CD4-positive, alpha-beta T cell treated with Interleukin-15 for 4 hours (primary cell): Measurements from ENCODE around the gene PTPRN2.
"Not testable (repeated sequence)": the region's sequence is repeated elsewhere in the genome, so short reads cannot be mapped to it uniquely, and the experiment has no call there.

Experiments
- DNase-seq: peaks from one replicate; pipeline ENCODE4 v3.0.0-alpha.2; 2020; ENCODE audit warnings: low spot score

The PTPRN2 gene

DNA sequence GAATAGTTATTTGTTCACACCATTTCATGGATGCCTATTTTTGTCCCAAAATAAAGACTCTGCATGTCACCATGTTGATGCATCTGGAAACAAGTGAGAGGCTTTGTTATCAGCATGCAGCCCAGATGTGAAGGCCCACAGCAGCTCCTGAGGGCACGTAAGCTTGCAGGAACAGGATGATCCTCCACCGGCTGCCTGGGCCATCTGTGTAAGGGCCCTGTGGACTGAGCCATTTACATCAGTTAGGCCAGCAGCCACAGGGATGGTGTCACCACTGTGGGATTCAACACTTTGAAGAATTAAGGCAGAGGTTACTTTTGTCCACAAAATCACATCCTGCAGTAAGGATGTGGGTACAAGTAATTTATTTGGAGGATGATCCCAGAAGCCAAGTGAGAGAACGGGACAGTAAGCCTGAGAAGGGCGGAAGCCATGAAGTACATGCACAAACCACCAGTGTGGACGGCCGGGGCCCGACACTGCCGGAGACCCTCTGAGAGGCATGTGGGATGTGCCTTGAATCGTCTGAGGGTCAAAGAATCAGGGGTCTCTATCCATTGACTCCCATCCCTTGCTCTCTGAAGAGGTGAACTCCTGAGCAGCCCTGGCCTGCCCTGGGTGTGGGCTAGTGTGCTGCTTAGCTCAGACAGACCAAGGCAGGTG is 641.1 kb downstream of the PTPRN2 start:
- no peak for DNase-seq

DNA sequence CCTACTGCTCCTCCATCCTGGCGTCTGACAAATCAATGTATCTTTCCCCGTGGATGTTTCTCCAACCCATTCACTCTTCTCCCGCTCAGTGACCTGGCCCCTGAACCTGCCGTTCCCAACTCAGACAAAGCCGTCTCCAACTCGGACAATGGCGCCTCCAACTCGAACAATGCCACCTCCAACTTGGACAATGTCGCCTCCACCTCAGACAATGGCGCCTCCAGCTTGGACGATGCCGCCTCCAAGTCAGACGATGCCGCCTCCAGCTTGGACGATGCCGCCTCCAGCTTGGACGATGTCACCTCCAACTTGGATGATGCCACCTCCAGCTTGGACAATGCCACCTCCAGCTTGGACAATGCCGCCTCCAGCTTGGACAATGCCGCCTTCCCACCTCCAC is 642.2 kb downstream of the PTPRN2 start:
- no peak for DNase-seq

DNA sequence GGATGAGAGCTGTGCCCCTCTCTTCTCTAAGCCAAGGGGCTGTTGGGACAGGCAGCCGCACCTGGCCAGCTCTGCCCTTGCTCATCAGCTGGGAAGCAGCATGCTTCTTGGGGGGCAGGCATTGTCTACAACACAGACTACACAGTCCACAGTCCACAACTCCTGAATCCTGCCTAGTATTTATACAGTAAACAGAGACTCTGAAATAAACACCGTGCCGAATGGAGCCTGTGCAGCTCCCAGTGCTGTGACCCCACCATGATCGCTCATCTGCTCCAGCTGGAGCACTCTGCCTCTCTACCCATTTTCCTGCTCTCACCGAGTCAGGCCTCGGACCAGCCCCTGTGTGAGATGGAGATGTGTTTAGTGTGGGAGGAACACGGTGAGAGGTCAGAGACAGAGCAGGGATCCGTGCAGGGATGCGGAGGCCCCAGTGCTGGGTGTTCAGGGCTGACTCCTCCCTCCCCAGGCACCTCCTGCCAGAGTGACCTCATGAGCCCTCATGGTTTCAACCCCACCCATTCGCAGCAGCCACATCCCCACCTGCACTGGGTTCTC is 642.8 kb downstream of the PTPRN2 start:
- DNase-seq = no peak

- no peak for DNase-seq
Measured at GRCh38 chr7:157944051-157944450, 643.6 kb downstream of the PTPRN2 start.

DNA sequence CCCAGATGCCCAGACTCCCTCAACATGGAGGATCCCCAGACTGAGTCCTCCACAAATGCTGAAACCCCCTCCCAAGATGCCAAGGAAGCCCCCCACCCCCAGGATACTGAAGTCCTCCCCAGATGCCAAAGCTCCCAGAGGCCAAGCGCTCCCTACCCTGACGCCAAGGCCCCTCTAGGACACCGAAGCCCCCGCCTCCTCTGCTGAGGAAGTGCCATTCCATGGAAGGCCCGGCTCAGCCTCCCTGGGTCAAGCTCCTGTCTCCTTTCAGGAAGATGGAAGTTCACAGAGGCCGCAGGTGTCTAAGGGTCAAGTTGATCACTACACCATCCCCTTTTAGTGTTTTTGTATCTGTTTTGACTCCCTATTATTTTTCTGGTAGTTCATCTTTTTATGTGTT is 644.1 kb downstream of the PTPRN2 start:
- no peak for DNase-seq

DNA sequence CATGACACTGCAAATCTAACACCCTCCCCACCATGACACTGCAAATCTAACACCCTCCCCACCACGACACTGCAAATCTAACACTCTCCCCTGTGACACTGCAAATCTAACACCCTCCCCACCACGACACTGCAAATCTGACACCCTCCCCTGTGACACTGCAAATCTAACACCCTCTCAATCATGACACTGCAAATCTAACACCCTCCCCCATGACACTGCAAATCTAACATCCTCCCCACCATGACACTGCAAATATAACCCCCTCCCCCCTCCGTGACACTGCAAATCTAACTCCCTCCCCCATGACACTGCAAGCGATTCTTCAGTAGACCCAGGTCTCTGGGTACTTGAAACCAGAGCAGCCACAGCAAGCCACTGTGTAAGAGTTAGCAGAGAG is 646.4 kb downstream of the PTPRN2 start:
- no peak for DNase-seq

DNA sequence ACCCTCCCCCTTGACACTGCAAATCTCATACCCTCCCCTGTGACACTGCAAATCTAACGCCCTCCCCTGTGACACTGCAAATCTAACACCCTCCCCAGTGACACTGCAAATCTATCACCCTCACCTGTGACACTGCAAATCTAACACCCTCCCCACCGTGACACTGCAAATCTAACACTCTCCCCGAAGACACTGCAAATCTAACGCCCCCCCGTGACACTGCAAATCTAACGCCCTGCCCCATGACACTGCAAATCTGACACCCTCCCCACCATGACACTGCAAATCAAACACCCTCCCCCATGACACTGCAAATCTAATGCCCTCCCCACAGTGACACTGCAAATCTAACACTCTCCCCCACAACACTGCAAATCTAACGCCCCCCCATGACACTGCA is 647.1 kb downstream of the PTPRN2 start:
- DNase-seq = no peak

DNA sequence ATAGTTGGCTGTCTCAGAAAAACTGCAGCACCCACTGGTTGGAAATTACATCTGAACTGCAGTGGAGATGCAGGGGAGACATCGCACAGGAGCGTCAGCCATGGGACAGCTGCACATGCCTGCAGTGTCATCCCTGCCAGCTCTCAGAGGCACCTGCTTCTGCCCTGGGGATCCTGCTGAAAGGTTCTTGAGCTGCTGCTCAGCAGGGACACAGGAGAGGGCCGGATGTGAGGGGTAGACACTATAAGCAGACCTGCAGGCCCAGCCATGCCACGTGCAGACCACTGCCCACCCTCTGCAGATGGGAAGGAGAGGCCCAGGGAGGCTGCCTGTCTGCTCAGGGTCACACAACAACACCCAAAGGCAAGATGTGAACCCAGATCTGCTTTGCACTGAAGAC is 649.4 kb downstream of the PTPRN2 start:
- no peak for DNase-seq

- DNase-seq = no peak
Measured at GRCh38 chr7:157937406-157937805, 650.2 kb downstream of the PTPRN2 start.

- DNase-seq = no peak
Measured at GRCh38 chr7:157936976-157937375, 650.6 kb downstream of the PTPRN2 start.

GRCh38 chr7:157935721-157936120 is 651.9 kb downstream of the PTPRN2 start:
- not testable (repeated sequence) for DNase-seq

DNA sequence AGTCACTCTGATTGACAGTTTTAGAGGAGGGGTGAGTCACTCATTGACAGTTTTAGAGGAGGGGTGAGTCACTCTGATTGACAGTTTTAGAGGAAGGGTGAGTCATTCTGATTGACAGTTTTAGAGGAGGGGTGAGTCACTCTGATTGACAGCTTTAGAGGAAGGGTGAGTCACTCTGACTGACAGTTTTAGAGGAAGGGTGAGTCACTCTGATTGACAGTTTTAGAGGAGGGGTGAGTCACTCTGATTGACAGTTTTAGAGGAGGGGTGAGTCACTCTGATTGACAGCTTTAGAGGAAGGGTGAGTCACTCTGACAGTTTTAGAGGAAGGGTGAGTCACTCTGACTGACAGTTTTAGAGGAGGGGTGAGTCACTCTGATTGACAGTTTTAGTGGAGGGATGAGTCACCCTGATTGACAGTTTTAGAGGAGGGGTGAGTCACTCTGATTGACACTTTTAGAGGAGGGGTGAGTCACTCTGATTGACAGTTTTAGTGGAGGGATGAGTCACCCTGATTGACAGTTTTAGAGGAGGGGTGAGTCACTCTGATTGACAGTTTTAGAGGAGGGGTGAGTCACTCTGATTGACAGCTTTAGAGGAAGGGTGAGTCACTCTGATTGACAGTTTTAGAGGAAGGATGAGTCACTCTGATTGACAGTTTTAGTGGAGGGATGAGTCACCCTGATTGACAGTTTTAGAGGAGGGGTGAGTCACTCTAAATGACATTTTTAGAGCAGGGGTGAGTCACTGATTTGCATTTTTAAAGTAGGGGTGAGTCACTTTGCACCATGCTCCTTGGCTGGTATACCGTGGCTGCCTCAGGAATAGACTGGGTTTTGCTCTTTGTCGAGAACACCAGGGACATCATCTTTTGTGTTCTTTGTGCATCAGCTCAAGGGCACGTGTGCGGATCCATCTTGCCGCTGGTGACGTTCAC is 654.1 kb downstream of the PTPRN2 start:
- not testable (repeated sequence) for DNase-seq

GRCh38 chr7:157932498-157933218 is 655.0 kb downstream of the PTPRN2 start:
- DNase-seq = no peak

- DNase-seq = no peak
Measured at GRCh38 chr7:157930926-157931466, 656.6 kb downstream of the PTPRN2 start.

GRCh38 chr7:157930441-157930840 is 657.2 kb downstream of the PTPRN2 start:
- DNase-seq = no peak

- no peak for DNase-seq
Measured at GRCh38 chr7:157929671-157930070, 658.0 kb downstream of the PTPRN2 start.

DNA sequence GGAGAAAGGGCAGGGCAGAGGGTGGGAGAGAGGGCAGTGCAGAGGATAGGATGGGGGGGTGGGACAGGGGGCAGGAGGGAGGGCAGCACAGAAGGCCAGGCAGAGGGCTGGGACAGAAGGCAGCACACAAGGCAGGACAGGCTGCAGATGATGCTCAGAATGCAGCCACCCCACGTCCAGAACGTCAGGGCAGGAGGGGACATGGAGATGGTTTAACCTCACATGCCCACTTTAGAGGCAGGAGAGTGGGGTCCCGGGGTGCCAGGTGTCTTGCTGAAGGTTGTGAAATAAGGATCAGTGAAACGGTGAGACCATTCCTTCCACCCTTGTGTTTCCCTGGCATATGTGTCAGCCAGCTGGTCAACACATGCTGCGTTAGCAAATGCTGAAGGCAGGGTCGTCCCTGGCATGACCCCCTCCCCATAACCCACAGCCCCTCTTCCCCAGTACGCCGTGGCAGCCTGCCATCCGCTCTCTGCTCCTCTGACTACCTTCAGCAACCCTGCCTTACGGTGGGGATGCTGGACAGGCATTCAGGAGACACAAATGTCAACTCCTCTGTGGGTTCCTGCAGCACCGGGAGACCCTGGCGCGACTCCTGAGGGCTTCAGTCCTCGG is 658.7 kb downstream of the PTPRN2 start:
- no peak for DNase-seq

DNA sequence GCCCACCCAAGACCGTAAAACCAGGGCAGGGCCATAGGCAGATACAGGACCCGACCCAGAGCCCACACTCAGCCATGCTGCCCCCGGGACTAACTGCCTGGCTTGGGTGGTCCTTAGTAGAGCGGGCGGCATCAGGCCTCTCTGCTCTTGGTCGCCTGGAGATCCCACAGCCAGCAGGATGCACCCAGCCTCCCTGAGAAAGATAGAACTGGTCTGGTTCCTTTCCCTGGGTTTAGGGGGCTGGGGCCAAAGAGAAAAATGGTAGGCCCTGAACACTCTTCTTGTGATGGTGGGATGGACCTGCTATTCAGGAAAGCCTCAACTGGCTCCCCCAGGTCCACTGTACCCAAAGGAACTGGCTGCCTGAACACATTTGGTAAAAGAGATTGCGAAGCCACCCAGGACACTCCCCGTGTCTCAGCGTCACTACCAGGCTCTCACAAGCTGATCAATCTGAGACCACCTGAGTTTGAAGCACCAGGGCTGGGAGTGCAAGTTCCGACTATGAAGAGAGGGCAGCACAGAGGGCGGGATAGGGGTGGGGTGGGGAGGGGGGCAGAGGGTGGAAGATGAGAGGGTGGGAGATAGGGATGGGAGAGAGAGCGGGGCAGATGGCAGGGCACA is 659.3 kb downstream of the PTPRN2 start:
- no peak for DNase-seq

GRCh38 chr7:157927313-157927925 is 660.2 kb downstream of the PTPRN2 start:
- DNase-seq = no peak

- no peak for DNase-seq
Measured at GRCh38 chr7:157926521-157927150, 661.0 kb downstream of the PTPRN2 start.
